Adipocyte (in vitro differentiated cells): ENCODE measurements around the gene IFIT2.

ENCODE experiments used
- DNase-seq: peaks from one replicate; pipeline ENCODE4 v3.0.0-alpha.2; 2015; ENCODE audit warnings: low read depth
- H3K27me3 ChIP-seq: replicated peaks from 2 replicates; pipeline ENCODE4 v1.7.0; 2013; ENCODE audit warnings: mild to moderate bottlenecking, low read length, moderate library complexity; ENCODE audit not compliant: control insufficient read depth, insufficient read depth
- H3K36me3 ChIP-seq: 2 replicates; pipeline ENCODE4 v1.7.0; 2013; ENCODE audit warnings: low read length, mild to moderate bottlenecking, moderate library complexity; ENCODE audit not compliant: control insufficient read depth, insufficient read depth, severe bottlenecking
- H3K4me1 ChIP-seq: 2 replicates; pipeline ENCODE4 v1.7.0; 2013; ENCODE audit warnings: mild to moderate bottlenecking, low read length, moderate library complexity; ENCODE audit not compliant: control insufficient read depth, insufficient read depth
- H3K4me3 ChIP-seq: 2 replicates; pipeline ENCODE4 v1.7.0; 2013; ENCODE audit warnings: mild to moderate bottlenecking, low read length, moderate library complexity
- H3K9ac ChIP-seq: 2 replicates; pipeline ENCODE4 v1.7.0; 2013; ENCODE audit warnings: mild to moderate bottlenecking, low read length, moderate library complexity
- H3K9me3 ChIP-seq: 2 replicates; pipeline ENCODE4 v1.7.0; 2013; ENCODE audit warnings: mild to moderate bottlenecking, low read length, moderate library complexity; ENCODE audit not compliant: control insufficient read depth

Gene IFIT2

DNA sequence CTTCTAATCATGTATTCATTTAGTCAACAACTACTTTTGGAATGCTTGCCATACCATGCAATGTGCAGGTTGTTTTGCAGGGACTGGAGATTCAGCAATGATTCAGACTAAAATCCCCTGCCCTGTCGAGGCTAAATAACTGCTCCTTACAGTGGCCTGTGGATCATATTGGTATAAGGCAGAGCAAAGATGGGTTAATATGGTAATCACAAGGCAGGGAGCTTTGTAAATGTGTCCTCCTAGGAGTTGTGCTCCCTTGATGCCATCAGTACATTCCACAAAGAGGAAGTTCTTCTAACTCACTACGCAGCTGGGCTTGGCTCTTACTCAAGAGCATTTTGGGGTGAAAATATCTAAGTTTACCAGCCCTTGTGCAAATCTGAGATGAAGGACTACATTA lies 614 bp upstream of the IFIT2 start:
- Histone ChIP-seq H3K4me3 (peak overlapping the region; percentile 87), H3K9ac (peak overlapping the region; percentile 90), H3K27me3 (no peaks in the 10 kb centered on the region), H3K4me1 (peaks cover 33% of the 10 kb centered on the region), H3K36me3 (peaks cover 3% of the 10 kb centered on the region), H3K9me3 (no peaks in the 10 kb centered on the region)
- peak; percentile 63 for DNase-seq

DNA sequence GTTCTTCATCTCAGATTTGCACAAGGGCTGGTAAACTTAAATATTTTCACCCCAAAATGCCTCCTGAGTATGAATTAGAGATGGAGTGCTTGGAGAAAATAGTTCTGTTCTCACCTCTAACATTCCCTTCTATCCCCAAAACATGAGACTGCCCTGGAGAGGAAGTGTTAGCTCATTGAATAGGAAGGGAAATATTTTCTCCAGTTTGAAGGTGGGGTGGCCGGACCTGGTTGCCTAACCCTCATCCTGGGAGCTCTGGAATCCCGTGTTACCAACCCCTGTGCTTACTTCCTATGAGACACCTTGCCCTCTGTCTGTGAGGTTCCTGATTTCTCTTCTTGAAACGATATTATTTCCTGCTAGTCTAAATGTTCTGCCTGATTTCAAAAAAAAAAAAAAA lies 779 bp downstream of the IFIT2 start:
- Histone ChIP-seq H3K9me3 (no peaks in the 10 kb centered on the region), H3K9ac (peak overlapping the region; percentile 90), H3K27me3 (no peaks in the 10 kb centered on the region), H3K4me1 (peaks cover 28% of the 10 kb centered on the region), H3K4me3 (peak overlapping the region; percentile 87), H3K36me3 (peaks cover 6% of the 10 kb centered on the region)
- DNase-seq: peak; percentile 24

DNA sequence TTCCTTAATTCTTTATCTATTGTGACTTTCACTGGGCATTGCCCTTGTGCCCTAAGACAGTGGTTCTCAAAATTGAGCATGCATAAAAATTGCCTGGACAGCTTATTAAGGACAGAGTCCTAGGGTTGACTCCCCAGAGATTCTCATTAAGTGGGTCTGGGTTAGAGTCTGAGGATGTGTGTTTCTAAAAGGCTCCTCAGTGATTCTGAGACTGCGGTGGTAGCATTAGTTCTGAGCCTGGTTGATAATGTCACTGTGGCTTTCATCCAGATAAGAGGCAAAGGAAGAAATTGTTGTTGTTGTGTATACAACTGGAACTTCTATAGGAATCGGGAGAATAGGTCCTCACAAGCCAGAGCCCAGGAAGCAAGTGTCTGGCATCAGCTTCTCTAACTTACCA lies 1.3 kb downstream of the IFIT2 start:
- Histone ChIP-seq H3K9me3 (no peaks in the 10 kb centered on the region), H3K4me3 (peak overlapping the region; percentile 87), H3K27me3 (no peaks in the 10 kb centered on the region), H3K9ac (peak overlapping the region; percentile 90), H3K4me1 (peaks cover 31% of the 10 kb centered on the region), H3K36me3 (peaks cover 6% of the 10 kb centered on the region)
- DNase-seq: no peak

DNA sequence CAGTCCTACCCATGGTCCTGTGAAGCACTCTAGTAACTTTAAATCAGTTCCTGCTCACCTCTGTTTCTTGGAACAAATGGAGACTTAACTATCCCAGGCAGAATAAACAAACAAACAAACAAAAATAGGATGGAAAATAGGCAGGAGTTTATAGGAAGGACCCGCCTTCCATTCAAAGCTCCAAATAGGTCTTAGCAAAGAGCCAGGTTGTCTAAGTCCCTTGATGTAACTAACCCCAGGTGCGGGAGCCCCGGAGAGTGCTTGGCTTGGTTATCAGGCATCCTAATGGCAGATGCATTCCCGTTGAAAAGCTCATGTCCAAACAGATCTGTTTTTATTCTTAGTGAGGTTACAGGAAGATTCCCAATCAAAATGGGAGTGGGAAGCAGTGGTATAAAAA lies 2.2 kb downstream of the IFIT2 start:
- Histone ChIP-seq H3K27me3 (no peaks in the 10 kb centered on the region), H3K4me3 (no peak overlapping the region), H3K4me1 (peaks cover 31% of the 10 kb centered on the region), H3K36me3 (peaks cover 6% of the 10 kb centered on the region), H3K9me3 (no peaks in the 10 kb centered on the region), H3K9ac (no peak overlapping the region)
- no peak for DNase-seq

DNA sequence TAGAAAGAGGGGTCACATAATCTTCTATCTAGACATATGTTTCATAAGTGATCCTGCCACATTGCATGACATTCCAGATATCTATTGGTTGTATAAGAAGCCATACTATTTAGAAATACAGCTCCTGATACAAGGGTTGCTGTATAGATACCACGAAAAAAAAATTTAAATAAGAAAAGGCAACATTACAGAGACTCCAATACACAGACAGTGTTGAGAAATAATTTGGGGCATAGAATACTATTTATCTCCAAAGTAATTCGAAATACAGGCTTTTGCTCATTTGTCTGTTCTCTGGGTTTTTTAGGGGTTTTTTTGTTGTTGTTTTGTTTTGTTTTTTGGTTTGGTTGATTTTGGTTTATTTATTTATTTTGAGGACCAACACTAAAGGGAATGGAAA lies 2.6 kb downstream of the IFIT2 start:
- Histone ChIP-seq H3K27me3 (no peaks in the 10 kb centered on the region), H3K4me1 (peaks cover 31% of the 10 kb centered on the region), H3K4me3 (no peak overlapping the region), H3K36me3 (peaks cover 6% of the 10 kb centered on the region), H3K9ac (no peak overlapping the region), H3K9me3 (no peaks in the 10 kb centered on the region)
- DNase-seq: no peak

DNA sequence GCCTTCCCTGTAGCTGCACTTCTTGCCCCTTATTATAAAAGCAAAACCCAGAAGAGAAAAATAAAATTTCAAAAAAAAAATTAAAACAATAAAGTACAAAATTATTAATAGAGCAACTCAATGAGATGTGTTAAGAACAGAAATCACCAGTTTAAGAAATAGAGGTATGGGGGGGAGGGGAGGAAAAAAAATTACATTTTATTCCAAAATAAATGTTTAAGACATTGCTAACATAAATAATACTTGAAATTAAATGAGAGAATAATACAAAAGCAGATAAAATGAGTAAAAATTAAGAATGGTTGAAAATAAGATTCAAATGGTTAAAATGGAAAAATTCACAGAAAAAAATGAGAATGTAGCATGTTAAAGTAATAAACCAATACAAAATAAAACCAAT lies 3.1 kb downstream of the IFIT2 start:
- H3K4me3 ChIP-seq: no peak overlapping the region
- H3K9me3 ChIP-seq: no peaks in the 10 kb centered on the region
- H3K4me1 ChIP-seq: peaks cover 35% of the 10 kb centered on the region
- H3K36me3 ChIP-seq: peaks cover 6% of the 10 kb centered on the region
- DNase-seq: no peak
- no peaks in the 10 kb centered on the region for H3K27me3 ChIP-seq
- H3K9ac ChIP-seq: no peak overlapping the region

DNA sequence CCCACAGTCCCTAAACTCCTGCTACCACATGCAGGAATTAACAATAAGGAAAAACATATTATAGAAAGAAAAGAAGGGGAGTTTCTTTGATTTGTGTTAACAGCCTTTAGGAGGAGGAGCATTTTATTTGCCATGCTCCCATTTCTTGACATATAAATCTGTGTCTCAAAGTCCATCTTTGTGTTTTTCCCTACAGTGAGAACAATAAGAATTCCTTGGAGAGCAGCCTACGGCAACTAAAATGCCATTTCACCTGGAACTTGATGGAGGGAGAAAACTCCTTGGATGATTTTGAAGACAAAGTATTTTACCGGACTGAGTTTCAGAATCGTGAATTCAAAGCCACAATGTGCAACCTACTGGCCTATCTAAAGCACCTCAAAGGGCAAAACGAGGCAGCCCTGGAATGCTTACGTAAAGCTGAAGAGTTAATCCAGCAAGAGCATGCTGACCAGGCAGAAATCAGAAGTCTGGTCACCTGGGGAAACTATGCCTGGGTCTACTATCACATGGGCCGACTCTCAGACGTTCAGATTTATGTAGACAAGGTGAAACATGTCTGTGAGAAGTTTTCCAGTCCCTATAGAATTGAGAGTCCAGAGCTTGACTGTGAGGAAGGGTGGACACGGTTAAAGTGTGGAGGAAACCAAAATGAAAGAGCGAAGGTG lies 4.1 kb downstream of the IFIT2 start:
- Histone ChIP-seq H3K36me3 (peaks cover 6% of the 10 kb centered on the region), H3K27me3 (no peaks in the 10 kb centered on the region), H3K9ac (no peak overlapping the region), H3K4me1 (peaks cover 41% of the 10 kb centered on the region), H3K4me3 (no peak overlapping the region), H3K9me3 (no peaks in the 10 kb centered on the region)
- no peak for DNase-seq

DNA sequence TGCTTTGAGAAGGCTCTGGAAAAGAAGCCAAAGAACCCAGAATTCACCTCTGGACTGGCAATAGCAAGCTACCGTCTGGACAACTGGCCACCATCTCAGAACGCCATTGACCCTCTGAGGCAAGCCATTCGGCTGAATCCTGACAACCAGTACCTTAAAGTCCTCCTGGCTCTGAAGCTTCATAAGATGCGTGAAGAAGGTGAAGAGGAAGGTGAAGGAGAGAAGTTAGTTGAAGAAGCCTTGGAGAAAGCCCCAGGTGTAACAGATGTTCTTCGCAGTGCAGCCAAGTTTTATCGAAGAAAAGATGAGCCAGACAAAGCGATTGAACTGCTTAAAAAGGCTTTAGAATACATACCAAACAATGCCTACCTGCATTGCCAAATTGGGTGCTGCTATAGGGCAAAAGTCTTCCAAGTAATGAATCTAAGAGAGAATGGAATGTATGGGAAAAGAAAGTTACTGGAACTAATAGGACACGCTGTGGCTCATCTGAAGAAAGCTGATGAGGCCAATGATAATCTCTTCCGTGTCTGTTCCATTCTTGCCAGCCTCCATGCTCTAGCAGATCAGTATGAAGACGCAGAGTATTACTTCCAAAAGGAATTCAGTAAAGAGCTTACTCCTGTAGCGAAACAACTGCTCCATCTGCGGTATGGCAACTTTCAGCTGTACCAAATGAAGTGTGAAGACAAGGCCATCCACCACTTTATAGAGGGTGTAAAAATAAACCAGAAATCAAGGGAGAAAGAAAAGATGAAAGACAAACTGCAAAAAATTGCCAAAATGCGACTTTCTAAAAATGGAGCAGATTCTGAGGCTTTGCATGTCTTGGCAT lies 4.8 kb downstream of the IFIT2 start:
- H3K27me3 ChIP-seq: no peaks in the 10 kb centered on the region
- peaks cover 34% of the 10 kb centered on the region for H3K4me1 ChIP-seq
- DNase-seq: no peak
- H3K9ac ChIP-seq: no peak overlapping the region
- no peaks in the 10 kb centered on the region for H3K9me3 ChIP-seq
- H3K4me3 ChIP-seq: no peak overlapping the region
- H3K36me3 ChIP-seq: peaks cover 6% of the 10 kb centered on the region

DNA sequence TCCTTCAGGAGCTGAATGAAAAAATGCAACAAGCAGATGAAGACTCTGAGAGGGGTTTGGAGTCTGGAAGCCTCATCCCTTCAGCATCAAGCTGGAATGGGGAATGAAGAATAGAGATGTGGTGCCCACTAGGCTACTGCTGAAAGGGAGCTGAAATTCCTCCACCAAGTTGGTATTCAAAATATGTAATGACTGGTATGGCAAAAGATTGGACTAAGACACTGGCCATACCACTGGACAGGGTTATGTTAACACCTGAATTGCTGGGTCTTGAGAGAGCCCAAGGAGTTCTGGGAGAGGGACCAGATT lies 5.4 kb downstream of the IFIT2 start:
- no peak overlapping the region for H3K4me3 ChIP-seq
- H3K36me3 ChIP-seq: peaks cover 6% of the 10 kb centered on the region
- no peaks in the 10 kb centered on the region for H3K9me3 ChIP-seq
- no peak overlapping the region for H3K9ac ChIP-seq
- DNase-seq: peak; percentile 20
- no peaks in the 10 kb centered on the region for H3K27me3 ChIP-seq
- H3K4me1 ChIP-seq: peaks cover 33% of the 10 kb centered on the region

DNA sequence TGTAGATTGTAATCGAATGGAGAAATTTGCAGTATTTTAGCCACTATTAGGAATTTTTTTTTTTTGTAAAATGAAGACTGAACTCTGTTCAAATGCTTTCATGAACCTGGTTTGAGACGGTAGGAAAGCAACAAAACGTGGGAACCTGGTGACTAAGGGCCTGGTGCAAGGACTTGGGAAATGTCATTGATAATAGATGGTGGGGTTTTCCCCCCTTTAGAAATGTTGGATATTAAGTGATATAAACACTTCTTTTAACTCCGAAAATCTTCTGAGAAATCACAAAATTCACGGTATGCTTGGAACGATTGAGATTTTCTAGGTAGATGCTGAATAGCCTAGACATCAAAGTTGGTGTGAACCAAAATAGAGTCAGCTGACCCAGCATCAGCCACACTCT lies 6.4 kb downstream of the IFIT2 start:
- no peaks in the 10 kb centered on the region for H3K9me3 ChIP-seq
- H3K27me3 ChIP-seq: no peaks in the 10 kb centered on the region
- H3K36me3 ChIP-seq: peaks cover 6% of the 10 kb centered on the region
- no peak for DNase-seq
- H3K4me1 ChIP-seq: peaks cover 23% of the 10 kb centered on the region
- H3K4me3 ChIP-seq: no peak overlapping the region
- no peak overlapping the region for H3K9ac ChIP-seq

DNA sequence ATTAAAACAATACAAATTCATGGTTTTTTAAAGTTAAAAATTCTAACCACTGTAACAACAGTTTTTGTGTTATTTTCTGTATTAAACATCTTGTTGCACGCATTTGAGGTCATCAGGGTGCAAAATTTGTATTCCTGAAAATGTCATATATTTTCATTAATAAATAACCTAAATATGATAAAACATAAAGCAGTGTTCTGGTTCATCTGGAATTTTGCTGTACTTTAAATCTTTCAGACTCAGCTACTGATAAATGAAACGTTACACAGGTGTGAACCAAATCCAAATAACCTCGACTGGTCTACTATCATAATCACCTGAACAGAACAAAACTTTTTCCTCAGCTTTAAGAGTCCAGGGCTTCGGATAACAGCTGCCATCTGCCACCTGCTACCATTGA lies 6.9 kb downstream of the IFIT2 start:
- Histone ChIP-seq H3K36me3 (peaks cover 6% of the 10 kb centered on the region), H3K27me3 (no peaks in the 10 kb centered on the region), H3K9ac (no peak overlapping the region), H3K9me3 (no peaks in the 10 kb centered on the region), H3K4me1 (peaks cover 22% of the 10 kb centered on the region), H3K4me3 (no peak overlapping the region)
- no peak for DNase-seq
